ENCODE measurements around the gene BLOC1S1. TPM values are rescaled to one million over a fixed set of nuclear protein-coding genes. Genes with fewer than 3 reads are reported as not detected.

Gene BLOC1S1
- total RNA-seq, 1 donor: 59.4 TPM

DNA sequence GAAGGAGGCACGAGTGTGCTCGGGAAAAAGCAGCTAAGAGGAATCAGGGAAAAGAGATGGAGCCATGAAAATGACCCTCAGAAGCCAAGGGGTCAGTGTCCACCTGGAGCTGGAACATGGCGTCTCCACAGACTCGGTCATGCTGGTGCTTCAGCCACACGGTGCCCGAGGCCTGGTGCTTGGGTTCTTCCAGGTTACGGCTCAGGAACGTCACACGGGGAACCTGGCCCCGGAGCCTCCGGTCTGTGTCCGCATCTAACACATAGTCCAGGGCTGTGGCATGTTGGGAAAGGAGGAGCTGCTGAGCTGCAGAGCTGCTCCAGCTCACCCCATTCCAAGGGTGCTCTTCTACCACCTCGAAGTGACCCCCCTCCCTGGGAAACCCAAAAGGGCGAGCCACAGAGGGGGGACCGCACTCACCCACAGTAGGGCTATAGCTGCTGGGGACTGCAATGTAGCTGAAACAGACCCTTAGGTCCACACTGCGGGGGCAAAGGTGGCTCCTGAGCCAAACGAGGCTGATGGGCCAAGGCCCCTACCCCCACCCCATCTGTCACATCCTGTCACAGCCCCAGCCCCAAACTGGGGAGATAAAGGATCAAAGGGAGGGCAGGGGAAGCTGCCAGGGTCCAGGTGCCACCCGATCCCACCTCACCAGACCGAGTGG, 18.9 kb upstream of the BLOC1S1 start:
- H3K4me1 ChIP-seq (ENCODE audit: insufficient read depth, low read length): peaks cover 4% of the 10 kb centered on the region
- TF ChIP-seq, protein P1, sequence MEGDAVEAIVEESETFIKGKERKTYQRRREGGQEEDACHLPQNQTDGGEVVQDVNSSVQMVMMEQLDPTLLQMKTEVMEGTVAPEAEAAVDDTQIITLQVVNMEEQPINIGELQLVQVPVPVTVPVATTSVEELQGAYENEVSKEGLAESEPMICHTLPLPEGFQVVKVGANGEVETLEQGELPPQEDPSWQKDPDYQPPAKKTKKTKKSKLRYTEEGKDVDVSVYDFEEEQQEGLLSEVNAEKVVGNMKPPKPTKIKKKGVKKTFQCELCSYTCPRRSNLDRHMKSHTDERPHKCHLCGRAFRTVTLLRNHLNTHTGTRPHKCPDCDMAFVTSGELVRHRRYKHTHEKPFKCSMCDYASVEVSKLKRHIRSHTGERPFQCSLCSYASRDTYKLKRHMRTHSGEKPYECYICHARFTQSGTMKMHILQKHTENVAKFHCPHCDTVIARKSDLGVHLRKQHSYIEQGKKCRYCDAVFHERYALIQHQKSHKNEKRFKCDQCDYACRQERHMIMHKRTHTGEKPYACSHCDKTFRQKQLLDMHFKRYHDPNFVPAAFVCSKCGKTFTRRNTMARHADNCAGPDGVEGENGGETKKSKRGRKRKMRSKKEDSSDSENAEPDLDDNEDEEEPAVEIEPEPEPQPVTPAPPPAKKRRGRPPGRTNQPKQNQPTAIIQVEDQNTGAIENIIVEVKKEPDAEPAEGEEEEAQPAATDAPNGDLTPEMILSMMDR (IDR thresholded peaks at IDR 0.05; ENCODE audit: extremely low read depth, low read depth, low read length): no peak
- no peak overlapping the region for H2AFZ ChIP-seq (ENCODE audit: low read length)
- peaks cover 84% of the 10 kb centered on the region for H3K36me3 ChIP-seq (ENCODE audit: insufficient read depth, low read length)
- H3K4me3 ChIP-seq (ENCODE audit: insufficient read depth, low read length): no peak overlapping the region
- peaks cover 29% of the 10 kb centered on the region for H3K79me2 ChIP-seq (ENCODE audit: insufficient read depth, low read length)
- no peak overlapping the region for H3K4me2 ChIP-seq (ENCODE audit: insufficient read depth, low read length)
- peak; percentile 21 for DNase-seq (ENCODE audit: insufficient read length, low spot score, missing footprints)
- H3K9me3 ChIP-seq (ENCODE audit: low read depth, low read length): no peaks in the 10 kb centered on the region
- H3K27ac ChIP-seq (ENCODE audit: low read depth, low read length): no peak overlapping the region
- no peaks in the 10 kb centered on the region for H3K27me3 ChIP-seq (ENCODE audit: insufficient read depth, low read length)
- peaks cover 20% of the 10 kb centered on the region for H4K20me1 ChIP-seq (ENCODE audit: insufficient read depth, low read length)

DNA sequence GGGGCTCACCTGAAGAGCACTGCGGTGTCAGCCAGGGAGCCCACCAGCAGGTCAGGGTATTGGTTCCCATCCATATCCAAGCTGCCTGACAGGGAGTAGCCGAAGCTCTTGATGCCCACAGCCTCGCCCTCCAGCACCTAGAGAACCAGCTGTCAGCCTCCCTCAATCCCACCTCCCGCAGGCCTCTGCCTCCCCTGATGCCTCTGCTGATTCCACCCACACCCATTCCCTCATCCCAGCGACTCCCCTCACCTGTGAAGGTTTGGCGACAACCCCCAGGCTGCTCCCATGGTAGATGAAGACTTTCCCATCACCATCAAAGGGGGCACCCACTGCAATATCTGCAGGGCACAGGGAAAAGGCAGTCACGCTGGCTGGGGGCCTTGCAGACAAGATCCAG, 18.2 kb upstream of the BLOC1S1 start:
- Histone ChIP-seq H4K20me1 (ENCODE audit: insufficient read depth, low read length) (peaks cover 23% of the 10 kb centered on the region), H3K27ac (ENCODE audit: low read depth, low read length) (no peak overlapping the region), H3K4me3 (ENCODE audit: insufficient read depth, low read length) (no peak overlapping the region), H3K4me2 (ENCODE audit: insufficient read depth, low read length) (no peak overlapping the region), H3K4me1 (ENCODE audit: insufficient read depth, low read length) (peaks cover 4% of the 10 kb centered on the region), H3K79me2 (ENCODE audit: insufficient read depth, low read length) (peaks cover 33% of the 10 kb centered on the region), H3K27me3 (ENCODE audit: insufficient read depth, low read length) (no peaks in the 10 kb centered on the region), H2AFZ (ENCODE audit: low read length) (no peak overlapping the region), H3K36me3 (ENCODE audit: insufficient read depth, low read length) (peaks cover 76% of the 10 kb centered on the region), H3K9me3 (ENCODE audit: low read depth, low read length) (no peaks in the 10 kb centered on the region)
- TF ChIP-seq, protein P1 (IDR thresholded peaks at IDR 0.05; ENCODE audit: extremely low read depth, low read depth, low read length): no peak
- DNase-seq (ENCODE audit: insufficient read length, low spot score, missing footprints): peak; percentile 66

DNA sequence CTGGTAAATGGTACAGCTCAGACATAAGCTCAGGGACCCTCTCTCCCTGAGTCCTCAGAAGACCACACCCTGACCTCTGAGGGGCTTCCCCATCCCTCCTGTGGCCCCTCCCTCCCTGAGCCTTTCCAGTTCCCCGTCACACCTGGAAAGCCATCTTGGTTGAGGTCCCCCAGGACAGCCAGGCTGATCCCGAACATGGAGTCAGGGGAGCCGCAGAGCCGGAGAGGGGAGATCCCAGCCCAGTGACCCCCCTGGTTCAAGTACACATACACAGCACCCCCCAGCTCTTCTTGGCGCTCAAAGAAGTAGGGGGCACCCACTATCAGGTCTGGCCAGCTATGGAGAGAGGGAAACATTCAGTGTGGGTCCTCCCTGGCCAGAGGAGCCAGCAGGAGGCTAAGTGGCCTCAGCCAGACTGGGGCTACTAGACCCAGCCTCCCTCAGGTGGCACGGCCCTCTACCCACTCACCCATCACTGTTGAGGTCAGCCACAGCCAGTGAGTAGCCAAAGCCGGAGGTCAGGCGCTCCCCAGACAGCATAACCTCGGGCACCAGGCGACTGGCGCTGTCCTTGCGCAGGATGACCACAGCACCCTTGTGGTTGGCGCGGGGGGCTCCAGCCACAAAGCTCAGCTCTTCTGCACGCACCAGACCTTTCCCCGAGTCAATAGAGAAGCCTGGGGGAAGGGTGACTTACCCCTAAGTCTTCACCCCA, 17.4 kb upstream of the BLOC1S1 start:
- Histone ChIP-seq H3K79me2 (ENCODE audit: insufficient read depth, low read length) (peaks cover 40% of the 10 kb centered on the region), H4K20me1 (ENCODE audit: insufficient read depth, low read length) (peaks cover 30% of the 10 kb centered on the region)

DNA sequence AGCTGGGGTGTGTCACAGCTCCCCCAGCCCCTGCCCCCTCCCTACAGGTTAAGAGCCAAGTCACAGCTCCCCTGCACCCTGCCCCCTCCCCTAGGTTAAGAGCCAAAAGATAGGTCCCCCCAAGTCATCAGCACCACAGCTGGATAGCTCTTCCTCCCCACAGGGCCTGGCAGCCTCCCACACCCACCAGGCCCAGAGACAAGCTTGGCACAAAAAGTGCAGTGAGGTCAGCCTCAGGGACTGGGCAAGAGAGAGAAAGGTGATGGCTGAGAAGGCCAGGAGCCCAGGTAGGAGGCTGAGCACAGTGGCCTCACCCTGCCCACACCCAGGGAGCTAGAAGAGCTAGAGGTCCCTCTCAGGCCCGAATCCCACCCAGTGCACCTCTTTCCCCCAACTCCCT, 16.9 kb upstream of the BLOC1S1 start:
- Histone ChIP-seq H3K27me3 (ENCODE audit: insufficient read depth, low read length) (no peaks in the 10 kb centered on the region), H4K20me1 (ENCODE audit: insufficient read depth, low read length) (peaks cover 36% of the 10 kb centered on the region), H3K79me2 (ENCODE audit: insufficient read depth, low read length) (peaks cover 46% of the 10 kb centered on the region), H2AFZ (ENCODE audit: low read length) (no peak overlapping the region), H3K27ac (ENCODE audit: low read depth, low read length) (no peak overlapping the region), H3K36me3 (ENCODE audit: insufficient read depth, low read length) (peaks cover 63% of the 10 kb centered on the region), H3K9me3 (ENCODE audit: low read depth, low read length) (no peaks in the 10 kb centered on the region), H3K4me2 (ENCODE audit: insufficient read depth, low read length) (no peak overlapping the region), H3K4me3 (ENCODE audit: insufficient read depth, low read length) (no peak overlapping the region), H3K4me1 (ENCODE audit: insufficient read depth, low read length) (peaks cover 12% of the 10 kb centered on the region)
- TF ChIP-seq, protein P1 (IDR thresholded peaks at IDR 0.05; ENCODE audit: extremely low read depth, low read depth, low read length): no peak
- peak; percentile 41 for DNase-seq (ENCODE audit: insufficient read length, low spot score, missing footprints)

More for the DNA sequence above, 17.4 kb upstream of the BLOC1S1 start:
- H3K4me3 ChIP-seq (ENCODE audit: insufficient read depth, low read length): no peak overlapping the region
- no peak overlapping the region for H3K4me2 ChIP-seq (ENCODE audit: insufficient read depth, low read length)
- no peak overlapping the region for H3K27ac ChIP-seq (ENCODE audit: low read depth, low read length)
- H2AFZ ChIP-seq (ENCODE audit: low read length): no peak overlapping the region
- DNase-seq (ENCODE audit: insufficient read length, low spot score, missing footprints): peak; percentile 43
- no peaks in the 10 kb centered on the region for H3K27me3 ChIP-seq (ENCODE audit: insufficient read depth, low read length)
- TF ChIP-seq, protein P1 (IDR thresholded peaks at IDR 0.05; ENCODE audit: extremely low read depth, low read depth, low read length): no peak
- no peaks in the 10 kb centered on the region for H3K9me3 ChIP-seq (ENCODE audit: low read depth, low read length)
- peaks cover 69% of the 10 kb centered on the region for H3K36me3 ChIP-seq (ENCODE audit: insufficient read depth, low read length)
- H3K4me1 ChIP-seq (ENCODE audit: insufficient read depth, low read length): peaks cover 7% of the 10 kb centered on the region

Measured in osteoblast (primary cell).